ENCODE results near the gene JPH4.

JPH4 gene

GRCh38 chr14:23561873-23562821 lies 16.4 kb downstream of the JPH4 start:
- DNase-seq = no peak

- DNase-seq = no peak
Observed at GRCh38 chr14:23561259-23561658, 17.3 kb downstream of the JPH4 start.

- DNase-seq = no peak
Observed at GRCh38 chr14:23559926-23560520, 18.6 kb downstream of the JPH4 start.

- DNase-seq = peak; percentile 64
Observed at GRCh38 chr14:23559010-23559925, 19.3 kb downstream of the JPH4 start.

GRCh38 chr14:23558346-23559009 lies 20.1 kb downstream of the JPH4 start:
- no peak for DNase-seq

- no peak for DNase-seq
Observed at GRCh38 chr14:23557946-23558345, 20.6 kb downstream of the JPH4 start.

- no peak for DNase-seq
Observed at GRCh38 chr14:23557521-23557920, 21.1 kb downstream of the JPH4 start.

- DNase-seq = no peak
Observed at GRCh38 chr14:23556700-23557440, 21.7 kb downstream of the JPH4 start.

- DNase-seq = peak; percentile 91
Observed at GRCh38 chr14:23555882-23556699, 22.5 kb downstream of the JPH4 start, which contains the start of gene THTPA. THTPA (plus strand) TSS chr14:23556271; CDS start chr14:23556758, 487 bp downstream.

- no peak for DNase-seq
Observed at GRCh38 chr14:23555533-23555881, 23.1 kb downstream of the JPH4 start.

GRCh38 chr14:23551266-23552028 lies 27.1 kb downstream of the JPH4 start, which contains the start of gene ZFHX2:
ZFHX2 (minus strand) TSS chr14:23551765; CDS start chr14:23535325, 16,440 bp downstream.
- peak; percentile 63 for DNase-seq

GRCh38 chr14:23550812-23551265 lies 27.8 kb downstream of the JPH4 start:
- no peak for DNase-seq

GRCh38 chr14:23550131-23550811 lies 28.3 kb downstream of the JPH4 start:
- DNase-seq = no peak

GRCh38 chr14:23548351-23549318 lies 30.0 kb downstream of the JPH4 start:
- no peak for DNase-seq

- no peak for DNase-seq
Observed at GRCh38 chr14:23547924-23548323, 30.7 kb downstream of the JPH4 start.

- DNase-seq = no peak
Observed at GRCh38 chr14:23546450-23547035, 32.0 kb downstream of the JPH4 start.

GRCh38 chr14:23545740-23546365 lies 32.7 kb downstream of the JPH4 start:
- no peak for DNase-seq

Data from activated gamma-delta T cell treated with Interleukin-2 at 50 U/mL for 16 hours (primary cell).